HG02884 (cell line): ENCODE data around the gene S100A2.
A peak's percentile ranks its signal among the peaks of the same experiment; 100 is the strongest.

Experiments used
- ATAC-seq: cut with Tn5 transposase; IDR thresholded peaks from one replicate; pipeline ENCODE4 v1.9.1; 2021; ENCODE audit warnings: mild to moderate bottlenecking, moderate library complexity; ENCODE audit not compliant: unreplicated experiment

S100A2 gene

DNA sequence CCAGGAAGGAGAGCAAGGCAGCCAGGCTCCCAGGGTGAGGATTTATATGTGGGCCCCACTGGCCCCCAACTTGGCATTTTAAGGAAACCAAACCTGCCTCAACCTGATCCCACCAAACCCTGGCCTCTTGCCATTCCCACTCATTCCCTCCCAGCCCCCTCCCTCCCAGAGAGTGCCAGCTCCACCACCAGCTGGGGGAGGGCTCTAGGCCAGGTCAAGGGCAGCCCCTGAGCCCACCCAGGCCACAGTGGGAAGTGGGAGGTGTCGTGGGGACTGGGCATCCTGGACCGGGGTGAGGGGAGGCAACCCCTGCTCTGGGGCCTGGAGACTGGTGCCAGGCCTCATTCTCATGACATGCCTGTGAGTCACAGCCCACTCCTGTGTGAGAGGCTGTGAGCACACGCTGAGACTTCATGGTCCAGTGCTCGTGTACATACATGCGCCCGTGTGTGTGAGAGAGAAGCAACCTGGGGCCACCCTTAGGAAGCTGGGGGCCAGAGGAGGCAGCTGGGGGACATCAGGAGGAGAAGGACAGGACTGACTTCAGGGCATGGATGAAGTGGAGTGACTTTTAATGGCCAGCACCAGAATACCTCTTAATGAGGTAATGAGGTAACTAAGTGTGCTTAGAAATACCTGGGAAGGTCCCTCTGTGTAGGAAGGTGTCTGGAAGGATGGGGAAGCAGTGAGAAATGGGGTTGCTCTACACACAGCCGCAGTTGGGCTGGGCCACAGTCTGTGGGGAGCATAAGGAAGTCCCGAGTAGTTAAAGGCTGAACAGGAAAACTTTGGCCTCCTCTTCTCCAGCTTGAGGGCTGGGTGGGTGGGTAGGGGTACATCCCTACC lies at the start of gene S100A2:
Gene S100A2 (minus strand): TSS at position 316 of the 846 bp plus-strand sequence. CDS start 1,967 bp downstream, outside the sequence.
- ATAC-seq = no peak

- ATAC-seq = no peak
Observed at GRCh38 chr1:153615406-153615805, 49.8 kb upstream of the S100A2 start.

DNA sequence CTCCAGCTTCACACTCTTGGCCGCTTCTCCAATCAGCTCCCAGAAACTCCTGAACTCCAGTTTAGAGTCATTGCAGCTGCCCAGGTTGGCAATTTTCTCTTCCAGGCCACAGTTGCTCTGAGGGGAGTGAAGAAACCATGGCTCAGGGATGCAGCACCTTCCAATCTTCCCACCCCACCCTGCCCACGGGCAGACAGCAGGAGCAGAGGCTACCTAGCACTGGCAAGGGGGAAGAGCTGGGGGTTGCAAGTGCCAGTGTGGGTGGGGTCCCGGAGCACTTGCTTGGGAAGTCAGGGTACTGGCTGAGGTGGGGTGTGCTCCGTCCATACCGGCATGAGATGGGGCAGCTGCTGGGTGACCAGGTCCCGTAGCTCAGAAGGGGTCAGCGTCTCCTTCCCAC lies 49.3 kb upstream of the S100A2 start:
- ATAC-seq = no peak

DNA sequence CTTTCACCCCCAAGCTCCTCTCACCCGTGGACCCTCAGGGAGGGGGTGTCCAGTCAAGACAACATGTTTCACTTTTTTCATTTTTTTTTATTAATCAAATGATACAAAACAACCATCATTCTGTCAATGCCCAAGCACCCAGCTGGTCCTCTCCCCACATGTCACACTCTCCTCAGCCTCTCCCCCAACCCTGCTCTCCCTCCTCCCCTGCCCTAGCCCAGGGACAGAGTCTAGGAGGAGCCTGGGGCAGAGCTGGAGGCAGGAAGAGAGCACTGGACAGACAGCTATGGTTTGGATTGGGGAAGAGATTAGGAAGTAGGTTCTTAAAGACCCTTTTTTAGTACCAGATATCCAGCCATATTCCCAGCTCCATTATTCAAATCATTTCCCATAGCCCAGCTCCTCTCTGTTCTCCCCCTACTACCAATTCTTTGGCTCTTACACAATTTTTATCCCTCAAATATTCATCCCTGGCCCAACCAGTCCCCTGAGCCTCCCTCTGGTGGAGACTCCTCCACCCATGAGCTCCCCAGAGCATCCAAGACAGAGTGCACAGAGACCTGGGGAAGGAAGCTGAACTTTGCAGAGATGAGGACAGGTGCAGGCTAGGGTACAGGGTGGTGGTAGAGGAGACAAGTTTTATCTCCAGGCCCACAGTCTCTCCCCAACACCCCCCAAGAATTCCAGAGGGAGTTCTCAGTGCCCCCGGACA lies 48.7 kb upstream of the S100A2 start:
- no peak for ATAC-seq

DNA sequence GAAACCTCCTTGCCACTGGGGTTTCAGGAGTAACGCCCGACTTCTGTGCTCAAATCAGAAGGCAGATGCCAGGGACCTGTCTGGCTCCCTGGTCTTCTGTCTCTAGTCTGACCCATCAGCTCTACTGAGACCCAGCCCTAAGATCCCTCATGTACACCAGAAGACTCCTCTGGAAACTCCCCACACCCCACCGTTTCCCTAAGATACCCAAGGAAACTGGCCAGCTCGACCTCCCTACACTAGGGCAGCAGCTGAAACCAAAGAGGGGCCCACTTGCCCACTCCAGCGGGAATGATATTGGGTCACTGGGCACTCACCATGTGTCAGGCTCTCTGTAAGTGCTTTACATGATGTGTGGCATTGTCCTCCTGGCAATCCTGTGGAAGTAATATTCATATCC lies 47.8 kb upstream of the S100A2 start:
- ATAC-seq = no peak

DNA sequence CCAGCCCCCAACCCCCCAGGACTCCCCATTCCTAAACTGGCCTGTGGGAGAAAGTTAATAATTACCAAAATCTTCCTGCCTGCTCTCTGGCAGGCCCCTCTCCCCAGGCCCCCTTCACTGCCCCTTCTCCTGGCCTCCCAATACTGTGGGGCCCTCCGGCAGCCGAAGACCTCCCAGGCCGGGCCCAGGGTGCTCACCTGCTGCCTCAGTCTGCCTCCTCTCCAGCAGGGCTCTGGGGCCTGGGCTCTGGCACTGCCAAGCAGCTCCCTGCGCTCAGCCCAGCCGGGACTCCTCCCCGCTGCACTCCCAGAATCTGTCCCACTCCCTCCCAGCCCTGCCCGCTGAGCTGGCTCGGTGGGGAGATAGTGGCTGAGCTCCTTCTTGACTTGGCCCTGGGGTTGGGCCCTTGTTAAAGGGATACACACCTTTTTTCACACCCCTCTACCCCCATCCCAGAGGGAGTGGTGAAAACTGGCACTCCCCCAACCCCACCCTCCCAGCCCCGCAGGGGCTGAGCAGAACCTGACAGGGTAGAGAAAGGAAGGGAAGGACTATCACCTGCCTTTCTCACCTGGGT lies 47.2 kb upstream of the S100A2 start, which contains the start of gene S100A16:
Gene S100A16 (minus strand): TSS at position 383 of the 577 bp plus-strand sequence. CDS start 4,986 bp downstream, outside the sequence.
- no peak for ATAC-seq

GRCh38 chr1:153612111-153612754 lies 46.6 kb upstream of the S100A2 start:
- ATAC-seq = no peak

GRCh38 chr1:153611356-153611755 lies 45.7 kb upstream of the S100A2 start:
- no peak for ATAC-seq

- no peak for ATAC-seq
Observed at GRCh38 chr1:153610811-153611301, 45.2 kb upstream of the S100A2 start.

DNA sequence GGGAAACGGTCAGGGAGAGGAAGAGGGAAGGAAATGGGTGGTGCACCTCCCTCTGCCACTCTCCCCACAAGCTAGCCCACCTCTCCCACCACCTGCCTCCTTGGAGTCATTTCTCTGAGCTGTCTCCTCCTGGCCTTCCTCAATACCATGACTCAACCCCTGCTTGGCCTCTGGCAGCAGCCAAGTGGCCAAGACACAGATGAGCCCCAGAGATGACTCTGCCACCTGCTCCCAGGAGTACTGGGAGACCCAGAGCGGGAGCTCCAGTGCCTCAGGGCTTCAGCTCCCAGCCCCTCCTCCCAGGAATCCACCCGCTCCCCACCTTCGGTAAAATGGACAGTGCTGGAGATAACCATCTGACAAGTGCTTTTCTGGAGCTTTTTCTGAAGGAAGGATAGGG lies 44.7 kb upstream of the S100A2 start:
- no peak for ATAC-seq

GRCh38 chr1:153609585-153609907 lies 43.9 kb upstream of the S100A2 start:
- no peak for ATAC-seq

- ATAC-seq = no peak
Observed at GRCh38 chr1:153608742-153609584, 43.3 kb upstream of the S100A2 start.

DNA sequence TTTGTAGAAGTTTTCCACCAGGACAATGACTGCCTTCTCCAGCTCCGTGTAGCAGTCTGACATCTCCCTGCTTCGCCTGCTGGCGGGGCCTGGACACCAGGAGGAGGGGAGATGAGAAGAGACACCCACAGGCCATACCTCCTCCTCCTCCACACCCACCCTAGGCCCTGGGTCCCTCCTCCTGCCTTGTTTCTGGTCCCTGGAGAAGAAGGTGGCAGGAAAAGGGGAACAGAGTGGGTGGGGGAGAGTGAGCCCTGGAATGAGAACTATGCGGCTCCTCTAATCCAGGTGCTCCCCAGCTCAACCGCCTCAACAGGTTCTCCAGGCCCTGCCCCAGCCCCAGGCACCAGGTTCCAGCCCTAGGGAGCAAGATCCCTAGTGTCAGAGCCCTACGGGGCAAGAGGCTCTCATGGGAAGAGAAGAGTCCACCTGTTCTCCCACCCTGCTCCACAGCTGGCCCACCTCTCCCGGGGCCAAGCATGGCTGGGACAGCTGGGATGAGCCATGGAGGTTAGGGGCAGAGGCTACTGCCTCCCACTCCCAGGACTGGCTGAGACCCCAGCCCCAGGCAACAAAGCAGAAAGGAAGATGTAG lies 42.5 kb upstream of the S100A2 start:
- no peak for ATAC-seq

DNA sequence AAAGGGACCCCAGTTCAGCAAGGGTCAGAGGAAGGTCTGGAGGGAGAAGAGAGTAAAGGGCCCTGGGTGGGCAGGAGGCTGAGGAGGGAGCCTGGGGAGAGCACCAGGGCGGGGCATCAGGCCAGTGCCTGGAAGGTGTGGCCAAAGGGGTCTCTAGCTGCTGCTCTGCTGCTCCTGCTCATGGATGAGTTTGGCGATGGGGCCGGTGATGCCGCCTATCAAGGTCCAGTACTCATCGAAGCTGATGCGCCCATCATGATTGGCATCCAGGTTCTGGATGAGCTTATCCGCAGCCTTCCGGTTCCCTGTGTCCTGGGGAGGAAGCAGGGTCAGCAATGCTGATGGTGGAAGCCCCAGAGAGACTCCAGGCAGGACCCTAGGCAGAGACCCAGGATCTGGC lies 41.7 kb upstream of the S100A2 start:
- ATAC-seq = no peak

DNA sequence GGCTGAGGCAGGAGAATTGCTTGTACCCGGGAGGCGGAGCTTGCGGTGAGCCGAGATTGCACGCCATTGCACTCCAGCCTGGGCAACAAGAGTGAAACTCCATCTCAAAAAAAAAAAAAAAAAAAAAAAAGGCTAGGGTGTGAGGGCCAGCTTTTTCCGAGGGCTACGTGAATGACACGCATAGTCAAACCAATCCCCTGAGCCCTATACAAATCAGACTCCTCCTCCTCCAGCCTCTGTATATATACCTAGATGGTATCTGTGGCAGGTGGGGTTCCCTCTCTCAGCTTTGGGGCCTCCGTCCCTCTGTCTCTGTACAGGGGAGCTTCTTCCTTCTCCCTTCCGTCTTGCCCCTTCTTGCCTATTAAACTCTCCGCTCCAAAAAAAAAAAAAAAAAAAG lies 40.5 kb upstream of the S100A2 start:
- ATAC-seq = no peak

DNA sequence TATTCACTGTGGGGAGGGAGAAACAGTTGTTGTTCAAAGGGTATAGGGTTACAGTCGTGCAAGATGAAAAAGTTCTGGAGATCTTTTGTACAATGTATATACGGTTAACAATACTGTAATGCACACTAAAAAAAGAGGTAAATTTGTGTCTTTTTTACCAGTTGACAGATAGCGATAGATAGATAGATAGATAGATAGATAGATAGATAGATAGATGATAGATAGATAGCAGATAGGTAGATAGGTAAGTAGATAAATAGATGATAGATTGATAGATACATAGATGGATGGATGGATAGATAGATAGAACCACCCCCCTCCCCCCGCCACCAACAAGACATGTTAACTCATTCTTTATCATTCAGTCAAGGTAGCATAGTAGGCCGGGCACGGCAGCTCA lies 37.1 kb upstream of the S100A2 start:
- no peak for ATAC-seq

GRCh38 chr1:153599847-153600246 lies 34.2 kb upstream of the S100A2 start:
- no peak for ATAC-seq

- peak; percentile 89 for ATAC-seq
Observed at GRCh38 chr1:153598309-153599172, 32.9 kb upstream of the S100A2 start.

DNA sequence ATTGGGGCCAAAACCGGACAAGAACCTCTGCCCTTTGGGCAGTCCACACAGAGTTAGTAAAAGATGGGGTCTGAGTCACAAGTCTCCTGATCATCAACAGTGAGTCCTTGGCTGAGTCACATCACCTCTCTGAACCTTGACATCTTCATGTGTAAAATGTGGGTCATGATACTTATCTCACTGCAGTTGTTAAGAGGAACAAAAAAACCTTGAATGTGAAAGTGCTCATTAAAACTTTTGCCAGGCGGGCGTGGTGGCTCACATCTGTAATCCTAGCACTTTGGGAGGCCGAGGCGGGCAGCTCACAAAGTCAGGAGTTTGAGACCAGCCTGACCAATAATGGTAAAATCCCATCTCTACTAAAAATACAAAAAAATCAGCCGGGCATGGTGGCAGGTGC lies 31.6 kb upstream of the S100A2 start:
- ATAC-seq = no peak
